CD14-positive monocyte (primary cell): ENCODE results near the gene ARHGEF7. TPM values are rescaled to one million over a fixed set of nuclear protein-coding genes. Genes with fewer than 3 reads are reported as not detected.

Source experiments
- DNase-seq, 3 donors: peaks; one replicate each; pipeline ENCODE4 v3.0.0-alpha.2; 2011 to 2022
- H2AFZ ChIP-seq: 2 replicates; pipeline ENCODE4 v1.6.0; 2012; ENCODE audit warnings: mild to moderate bottlenecking, low read depth, low read length, inconsistent platforms; ENCODE audit not compliant: insufficient read depth, poor library complexity, severe bottlenecking
- H3K27ac ChIP-seq, 2 donors: 1 replicate in 1 of 2; 2 replicates in 1 of 2; pipeline ENCODE4 v1.5.1; 2012 to 2013; ENCODE audit warnings: low read length in 2 of 2, control low read depth in 1 of 2, inconsistent platforms in 1 of 2, low read depth in 1 of 2, mild to moderate bottlenecking in 1 of 2
- H3K27me3 ChIP-seq, 2 donors: one replicate each; pipeline versions ENCODE4 v1.6.0 to v1.6.1; 2011 to 2013; ENCODE audit warnings: low read length in 2 of 2; ENCODE audit not compliant: control insufficient read depth in 2 of 2, insufficient read depth in 2 of 2
- H3K36me3 ChIP-seq, 2 donors: replicated peaks in 1 of 2; 1 replicate in 1 of 2; 2 replicates in 1 of 2; pipeline versions ENCODE4 v1.5.1 to v1.6.1; 2012 to 2013; ENCODE audit warnings: low read length in 2 of 2, control low read depth in 1 of 2, inconsistent platforms in 1 of 2, mild to moderate bottlenecking in 1 of 2; ENCODE audit not compliant: insufficient read depth in 2 of 2, control insufficient read depth in 1 of 2
- H3K4me1 ChIP-seq, 2 donors: 1 replicate in 1 of 2; 2 replicates in 1 of 2; pipeline versions ENCODE4 v1.5.1 to v1.6.1; 2012 to 2013; ENCODE audit warnings: low read length in 2 of 2, control low read depth in 1 of 2, inconsistent platforms in 1 of 2, mild to moderate bottlenecking in 1 of 2, moderate library complexity in 1 of 2; ENCODE audit not compliant: insufficient read depth in 2 of 2, control insufficient read depth in 1 of 2
- H3K4me2 ChIP-seq: replicated peaks from 2 replicates; pipeline ENCODE3; 2012; ENCODE audit warnings: low read length, moderate library complexity, mild to moderate bottlenecking; ENCODE audit not compliant: poor library complexity, severe bottlenecking; ENCODE audit errors: extremely low read depth
- H3K4me3 ChIP-seq, 3 experiments: fragments of 200-600 bp in 1 of 3; sonication (generic) in 1 of 3; replicated peaks in 1 of 3; 1 replicate in 2 of 3; 2 replicates in 1 of 3; pipeline ENCODE4 v1.5.1; 2011 to 2013; ENCODE audit warnings: low read length in 3 of 3, mild to moderate bottlenecking in 3 of 3, control low read depth in 2 of 3, low read depth in 2 of 3, inconsistent platforms in 1 of 3, moderate library complexity in 1 of 3
- H3K79me2 ChIP-seq: 2 replicates; pipeline ENCODE4 v1.6.0; 2012; ENCODE audit warnings: mild to moderate bottlenecking, control low read depth, inconsistent platforms, low read length, moderate library complexity; ENCODE audit not compliant: insufficient read depth
- H3K9ac ChIP-seq: 2 replicates; pipeline ENCODE4 v1.6.0; 2017; ENCODE audit warnings: low read length, mild to moderate bottlenecking; ENCODE audit not compliant: insufficient read depth, poor library complexity, severe bottlenecking
- H3K9me3 ChIP-seq, 2 donors: replicated peaks in 1 of 2; 1 replicate in 1 of 2; 2 replicates in 1 of 2; pipeline versions ENCODE4 v1.5.1 to v1.6.1; 2012 to 2013; ENCODE audit warnings: low read length in 2 of 2, control low read depth in 1 of 2; ENCODE audit not compliant: control insufficient read depth in 1 of 2, insufficient read depth in 1 of 2
- H4K20me1 ChIP-seq: 2 replicates; pipeline ENCODE4 v1.6.0; 2012; ENCODE audit warnings: mild to moderate bottlenecking, low read length, control low read depth, moderate library complexity; ENCODE audit not compliant: insufficient read depth
- H3K27ac Mint-ChIP-seq, 7 donors: one replicate each; pipeline ENCODE4 v1.8.0; 2020; ENCODE audit warnings: mild to moderate bottlenecking in 7 of 7, mixed read lengths in 7 of 7, moderate library complexity in 6 of 7, inconsistent platforms in 2 of 7
- H3K27me3 Mint-ChIP-seq, 3 donors: one replicate each; pipeline ENCODE4 v1.8.0; 2021 to 2022; ENCODE audit warnings: low read depth in 3 of 3, mild to moderate bottlenecking in 3 of 3, mixed read lengths in 3 of 3, moderate library complexity in 3 of 3, inconsistent platforms in 1 of 3
- H3K36me3 Mint-ChIP-seq, 2 donors: one replicate each; pipeline ENCODE4 v1.8.0; 2020; ENCODE audit warnings: mixed read lengths in 2 of 2, inconsistent platforms in 1 of 2, mild to moderate bottlenecking in 1 of 2
- H3K4me1 Mint-ChIP-seq: one replicate; pipeline ENCODE4 v1.8.0; 2020; ENCODE audit warnings: mild to moderate bottlenecking, mixed read lengths
- H3K4me3 Mint-ChIP-seq, 2 donors: one replicate each; pipeline ENCODE4 v1.8.0; 2020; ENCODE audit warnings: mild to moderate bottlenecking in 2 of 2, mixed read lengths in 2 of 2, moderate library complexity in 1 of 2
- H3K9me3 Mint-ChIP-seq, 7 donors: one replicate each; pipeline ENCODE4 v1.8.0; 2020 to 2022; ENCODE audit warnings: mixed read lengths in 7 of 7, mild to moderate bottlenecking in 6 of 7, moderate library complexity in 6 of 7, inconsistent platforms in 2 of 7
- WGBS: methylation state at CpG from one replicate; pipeline ENCODE4 v1.1.5; 2013; ENCODE audit warnings: missing lambda C conversion rate; ENCODE audit not compliant: insufficient coverage; 5-methylcytosine and 5-hydroxymethylcytosine counted together
- intact Hi-C, 2 donors: fragments of 100-400 bp; cut with micrococcal nuclease; formaldehyde crosslinking; loops; one replicate each; pipeline versions ENCODE4 v1.15.0 to v1.15.1; 2023
- polyA plus RNA-seq, 3 donors: library from polyadenylated mRNA; depleted of rRNA in 1 of 3; unstranded in 2 of 3; stranded (reverse) in 1 of 3; fragments of 300-500 nt in 2 of 3; fragments of >200 nt in 1 of 3; fragmentation: Illumina TruSeq in 2 of 3; gene quantifications; 1 replicate in 2 of 3; 2 replicates in 1 of 3; pipeline ENCODE4 v1.2.3, GENCODE V29; 2012 to 2021
- TF ChIP-seq, protein P1 (sequence below): fragments of 200-600 bp; IDR thresholded peaks from one replicate; pipeline ENCODE4 v1.8.0; 2022; ENCODE audit warnings: antibody characterized with exemption, mild to moderate bottlenecking

Gene ARHGEF7
- polyA plus RNA-seq, 3 donors, result 4.6 to 29.0 (median 6.1) TPM

GRCh38 chr13:111241862-111242261 lies 126.8 kb downstream of the ARHGEF7 start:
- H3K9me3 ChIP-seq, result no peaks in the 10 kb centered on the region
- 100% methylated on average over 6 of the region's 11 CpGs for WGBS
- no peak overlapping the region for H3K27ac ChIP-seq
- Mint-ChIP-seq H3K9me3 (peaks cover 0 to 3% (median 2%) of the 10 kb centered on the region in 7 donors), H3K27ac (no peak overlapping the region), H3K27me3 (no peaks in the 10 kb centered on the region), H3K36me3 (peaks cover 73 to 86% of the 10 kb centered on the region in 2 donors), H3K4me1 (no peaks in the 10 kb centered on the region), H3K4me3 (no peak overlapping the region)
- intact Hi-C loops, result no loop called here
- no peaks in the 10 kb centered on the region for H3K79me2 ChIP-seq
- H4K20me1 ChIP-seq, result no peaks in the 10 kb centered on the region
- peaks cover 64 to 100% of the 10 kb centered on the region in 2 donors for H3K36me3 ChIP-seq
- H3K9ac ChIP-seq, result no peak overlapping the region
- TF ChIP-seq, protein P1, sequence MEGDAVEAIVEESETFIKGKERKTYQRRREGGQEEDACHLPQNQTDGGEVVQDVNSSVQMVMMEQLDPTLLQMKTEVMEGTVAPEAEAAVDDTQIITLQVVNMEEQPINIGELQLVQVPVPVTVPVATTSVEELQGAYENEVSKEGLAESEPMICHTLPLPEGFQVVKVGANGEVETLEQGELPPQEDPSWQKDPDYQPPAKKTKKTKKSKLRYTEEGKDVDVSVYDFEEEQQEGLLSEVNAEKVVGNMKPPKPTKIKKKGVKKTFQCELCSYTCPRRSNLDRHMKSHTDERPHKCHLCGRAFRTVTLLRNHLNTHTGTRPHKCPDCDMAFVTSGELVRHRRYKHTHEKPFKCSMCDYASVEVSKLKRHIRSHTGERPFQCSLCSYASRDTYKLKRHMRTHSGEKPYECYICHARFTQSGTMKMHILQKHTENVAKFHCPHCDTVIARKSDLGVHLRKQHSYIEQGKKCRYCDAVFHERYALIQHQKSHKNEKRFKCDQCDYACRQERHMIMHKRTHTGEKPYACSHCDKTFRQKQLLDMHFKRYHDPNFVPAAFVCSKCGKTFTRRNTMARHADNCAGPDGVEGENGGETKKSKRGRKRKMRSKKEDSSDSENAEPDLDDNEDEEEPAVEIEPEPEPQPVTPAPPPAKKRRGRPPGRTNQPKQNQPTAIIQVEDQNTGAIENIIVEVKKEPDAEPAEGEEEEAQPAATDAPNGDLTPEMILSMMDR, result no peak
- no peaks in the 10 kb centered on the region for H3K27me3 ChIP-seq
- no peak overlapping the region for H3K4me3 ChIP-seq
- DNase-seq, result no peak
- H3K4me1 ChIP-seq, result no peaks in the 10 kb centered on the region
- no peak overlapping the region for H3K4me2 ChIP-seq
- H2AFZ ChIP-seq, result no peak overlapping the region

- no peak overlapping the region for H3K9ac ChIP-seq
- H4K20me1 ChIP-seq, result no peaks in the 10 kb centered on the region
- no peaks in the 10 kb centered on the region for H3K79me2 ChIP-seq
- no peaks in the 10 kb centered on the region for H3K9me3 ChIP-seq
- no peaks in the 10 kb centered on the region for H3K4me1 Mint-ChIP-seq
- no peaks in the 10 kb centered on the region for H3K4me1 ChIP-seq
- no peaks in the 10 kb centered on the region for H3K27me3 ChIP-seq
- intact Hi-C loops, result no loop called here
- no peak overlapping the region for H2AFZ ChIP-seq
- DNase-seq, result no peak
- no peak overlapping the region for H3K4me3 Mint-ChIP-seq
- H3K4me3 ChIP-seq, result no peak overlapping the region
- peaks cover 0 to 5% (median 3%) of the 10 kb centered on the region in 7 donors for H3K9me3 Mint-ChIP-seq
- no peak overlapping the region for H3K27ac ChIP-seq
- TF ChIP-seq, protein P1, result no peak
- peaks cover 71 to 100% of the 10 kb centered on the region in 2 donors for H3K36me3 ChIP-seq
- 100% methylated on average over 4 of the region's 8 CpGs for WGBS
- H3K27me3 Mint-ChIP-seq, result peaks cover 0 to 4% (median 0%) of the 10 kb centered on the region in 3 donors
- no peak overlapping the region for H3K4me2 ChIP-seq
- H3K36me3 Mint-ChIP-seq, result peaks cover 75 to 90% of the 10 kb centered on the region in 2 donors
- no peak overlapping the region for H3K27ac Mint-ChIP-seq
These were observed 127.5 kb downstream of the ARHGEF7 start for GRCh38 chr13:111242585-111242984.
